Spleen (tissue), 7 donors: ENCODE results near the gene LGI2.

Experiments
- CTCF ChIP-seq, 11 experiments: fragments of 200-600 bp in 7 of 11; fragments of 450-650 bp in 4 of 11; sonication (generic) in 4 of 11; IDR thresholded peaks in 8 of 11; conservative IDR thresholded peaks in 3 of 11; 1 replicate in 7 of 11; 2 replicates in 4 of 11; pipeline versions ENCODE4 v1.4.0 to v1.8.0; 2016 to 2021; ENCODE audit warnings: antibody characterized with exemption in 11 of 11, inconsistent platforms in 4 of 11, mild to moderate bottlenecking in 1 of 11
- POLR2A ChIP-seq, 3 donors: fragments of 450-650 bp; IDR thresholded peaks; one replicate each; pipeline ENCODE4 v1.5.1; 2017; ENCODE audit warnings: antibody characterized with exemption in 3 of 3, mild to moderate bottlenecking in 1 of 3
- POLR2AphosphoS5 ChIP-seq, 3 donors: sonication (generic); formaldehyde crosslinking; IDR thresholded peaks; one replicate each; pipeline ENCODE4 v1.5.1; 2017; ENCODE audit warnings: antibody characterized with exemption in 3 of 3
- donor health status: DM: no; HTN: no; CAD: no; lungs with moderate emphysema.
- donor health status: DM: no; HTN: no; CAD: no.
- donor health status: DM: no; HTN: no; CAD: no.

DNA sequence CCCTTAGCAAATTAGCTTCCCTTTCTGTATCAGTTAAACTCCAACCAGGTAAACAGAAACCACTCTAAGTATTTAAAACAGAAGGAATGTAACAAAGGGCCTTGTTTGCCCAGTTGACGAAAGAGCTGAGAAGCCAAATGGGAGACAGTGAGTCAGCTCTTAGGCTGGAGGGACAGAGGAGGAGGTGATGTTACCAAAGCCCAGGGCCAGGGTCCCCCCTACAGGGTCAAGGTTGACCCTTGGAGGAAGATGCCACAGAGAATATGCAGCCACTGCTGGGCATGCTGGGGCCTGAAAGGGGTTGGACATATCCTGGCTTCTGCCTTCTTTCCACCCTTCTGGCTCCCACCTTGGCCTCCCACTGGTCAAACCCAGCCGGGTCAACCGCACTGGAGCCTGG is 38.3 kb upstream of the LGI2 start:
- TF ChIP-seq CTCF (IDR thresholded peaks at IDR 0.05 in 8 of 11, conservative IDR thresholded peaks at IDR 0.05 in 3 of 11) (no peak), POLR2A (IDR thresholded peaks at IDR 0.05) (no peak), POLR2AphosphoS5 (IDR thresholded peaks at IDR 0.05) (no peak)
